IMR-90 (cell line): ENCODE data around the gene CDHR3.

ENCODE experiments used
- POLR2A ChIP-seq: IDR thresholded peaks from 2 replicates; pipeline ENCODE4 v1.6.1; 2012; ENCODE audit warnings: mild to moderate bottlenecking, low read depth, low read length
- SMC3 ChIP-seq: fragments of 150-350 bp; IDR thresholded peaks from 2 replicates; pipeline ENCODE4 v1.6.1; 2016; ENCODE audit warnings: low read depth, mild to moderate bottlenecking, antibody characterized with exemption, low read length, moderate library complexity

GRCh38 chr7:106038916-106039315, 75.9 kb downstream of the CDHR3 start:
- TF ChIP-seq POLR2A: no peak
- TF ChIP-seq SMC3: no peak
